HL-60/S4 treated with phorbol 12-myristate 13-acetate at 8.2 ng/mL for 4 days and 3 days (cell line): ENCODE results near the gene EVC2.

Source experiments
- in situ Hi-C: fragments of 300-500 bp; cut with MboI; formaldehyde crosslinking; loops from 2 replicates; pipeline ENCODE4 v1.15.0; 2022; ENCODE audit warnings: low sequenced_read_pairs

EVC2 gene

GRCh38 chr4:5568336-5568735 lies 140.0 kb downstream of the EVC2 start:
- in situ Hi-C loops: no loop called here

- in situ Hi-C loops: no loop called here
Observed at GRCh38 chr4:5566991-5567390, 141.4 kb downstream of the EVC2 start.

GRCh38 chr4:5566526-5566925 lies 141.8 kb downstream of the EVC2 start:
- in situ Hi-C loops: no loop called here

- in situ Hi-C loops: no loop called here
Observed at GRCh38 chr4:5563856-5564255, 144.5 kb downstream of the EVC2 start.

DNA sequence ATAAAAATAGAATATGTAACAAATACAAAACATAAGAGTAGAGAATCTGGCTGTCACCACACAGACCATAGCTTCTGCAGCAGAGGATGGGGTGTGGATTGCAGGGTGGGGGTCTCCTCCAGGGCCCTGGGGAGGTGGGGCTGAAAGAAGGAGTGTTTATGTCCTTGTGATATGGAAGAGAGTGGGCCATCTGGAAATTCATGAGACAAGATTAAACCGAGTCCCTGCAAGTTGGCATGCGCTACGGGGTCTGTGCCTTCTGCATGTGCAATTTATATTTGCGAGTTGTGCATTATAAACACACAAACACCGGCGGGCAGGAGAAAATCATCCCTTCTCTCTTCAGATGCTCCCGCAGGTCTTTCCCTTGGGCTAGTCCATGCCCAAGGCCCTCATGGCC lies 145.9 kb downstream of the EVC2 start:
- in situ Hi-C loops: no loop called here

DNA sequence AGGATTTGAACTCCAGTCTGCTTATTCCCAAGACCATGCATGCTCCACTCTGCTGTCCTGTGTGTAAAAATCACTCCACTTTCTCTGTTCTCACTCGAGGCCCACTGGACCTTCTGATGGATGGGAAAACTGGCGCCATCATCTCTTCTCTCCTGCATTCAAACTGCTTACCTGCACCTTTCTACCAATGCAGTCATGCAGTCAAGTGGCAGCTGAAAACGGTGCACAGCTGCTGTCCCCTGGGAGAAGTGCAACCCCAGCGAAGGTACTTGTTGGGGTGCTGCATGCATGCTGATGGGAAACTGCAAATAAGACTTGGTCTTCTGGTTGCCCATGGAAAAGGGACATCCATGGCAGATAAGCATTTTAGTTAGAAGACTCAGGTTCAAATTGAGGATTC lies 147.1 kb downstream of the EVC2 start:
- in situ Hi-C loops: no loop called here

- in situ Hi-C loops: no loop called here
Observed at GRCh38 chr4:5558502-5558901, 149.9 kb downstream of the EVC2 start.

DNA sequence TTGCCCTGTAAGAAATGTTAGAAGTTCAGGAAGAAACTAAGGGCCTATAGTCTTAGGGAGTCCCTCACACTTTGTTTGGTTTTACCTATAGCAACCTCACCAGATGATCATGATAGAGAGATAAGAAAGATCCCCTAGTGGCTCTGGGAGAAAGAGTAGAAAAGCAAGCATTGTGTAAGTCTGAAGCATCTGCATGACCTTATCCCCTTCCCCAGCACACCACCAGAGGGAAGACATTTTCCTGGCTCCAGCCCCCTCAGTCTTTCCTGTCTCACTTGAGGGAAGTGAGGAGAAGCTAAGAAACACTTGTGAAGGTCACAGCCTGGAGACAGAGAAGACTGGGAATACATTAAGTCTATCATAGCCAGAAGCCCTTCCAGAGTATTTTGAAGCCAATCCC lies 154.0 kb downstream of the EVC2 start:
- in situ Hi-C loops: no loop called here

DNA sequence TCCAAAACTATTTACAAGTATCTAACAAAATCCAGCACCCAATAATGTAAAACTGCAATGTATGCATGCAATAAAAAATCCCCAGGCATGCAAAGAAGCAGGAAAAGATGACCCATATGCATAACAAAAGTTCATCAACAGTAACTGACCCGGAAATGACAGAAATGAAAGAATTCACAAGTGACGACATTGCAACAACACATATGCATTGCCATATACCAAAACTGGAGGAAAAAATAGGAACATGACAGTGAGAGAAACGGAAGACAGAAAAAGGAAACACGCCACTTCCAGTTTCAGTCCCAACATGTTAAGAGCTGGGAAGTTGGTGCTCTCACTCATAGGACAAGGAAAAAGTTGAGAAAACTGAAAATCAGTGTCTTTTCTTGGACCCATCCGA lies 154.6 kb downstream of the EVC2 start:
- in situ Hi-C loops: no loop called here

DNA sequence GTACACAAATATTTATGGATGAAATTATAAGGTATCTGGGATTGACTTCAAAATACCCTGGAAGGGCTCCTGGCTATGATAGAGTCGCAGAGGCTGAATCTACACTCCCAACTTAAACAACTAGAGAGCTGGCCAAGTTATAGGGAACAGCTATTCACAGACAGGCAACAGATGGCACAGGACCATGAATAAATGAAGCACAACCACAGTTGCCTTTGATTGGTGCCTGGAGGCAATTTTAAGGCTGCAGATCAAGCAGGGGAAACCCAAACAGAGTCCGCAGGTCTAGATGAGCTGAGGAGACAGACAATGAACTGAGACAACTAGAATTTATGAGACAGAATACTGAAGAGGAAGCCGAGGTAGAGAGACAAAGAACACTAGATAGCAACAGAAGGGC lies 155.9 kb downstream of the EVC2 start:
- in situ Hi-C loops: no loop called here

DNA sequence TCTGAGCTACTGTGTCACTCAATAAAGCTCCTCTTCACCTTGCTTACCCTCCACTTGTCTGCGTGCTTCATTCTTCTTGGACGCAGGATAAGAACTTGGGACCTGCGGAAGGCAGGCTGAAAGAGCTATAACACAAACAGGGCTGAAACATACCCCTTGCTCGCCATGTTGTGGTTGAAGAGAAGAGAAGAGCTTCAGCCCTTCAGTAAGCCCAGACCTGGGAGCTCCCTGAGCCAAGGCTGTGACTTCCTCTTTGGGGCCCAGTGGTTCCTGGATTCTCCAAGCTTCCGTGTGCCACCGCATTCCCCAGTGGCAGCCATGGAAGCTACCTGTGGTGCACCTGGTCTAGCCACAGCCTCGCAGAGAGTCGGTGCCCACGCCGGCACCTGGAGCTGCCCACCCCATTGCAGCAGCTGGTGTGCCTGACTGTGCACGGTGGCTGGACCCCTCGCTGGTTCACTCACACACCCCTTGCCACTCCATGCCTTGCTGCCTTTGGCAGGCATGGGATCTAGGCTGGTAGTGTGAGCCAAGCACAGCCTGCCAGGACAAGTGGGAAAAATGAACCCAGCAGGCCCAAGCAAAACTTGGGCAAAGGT lies 160.6 kb downstream of the EVC2 start:
- in situ Hi-C loops: no loop called here

DNA sequence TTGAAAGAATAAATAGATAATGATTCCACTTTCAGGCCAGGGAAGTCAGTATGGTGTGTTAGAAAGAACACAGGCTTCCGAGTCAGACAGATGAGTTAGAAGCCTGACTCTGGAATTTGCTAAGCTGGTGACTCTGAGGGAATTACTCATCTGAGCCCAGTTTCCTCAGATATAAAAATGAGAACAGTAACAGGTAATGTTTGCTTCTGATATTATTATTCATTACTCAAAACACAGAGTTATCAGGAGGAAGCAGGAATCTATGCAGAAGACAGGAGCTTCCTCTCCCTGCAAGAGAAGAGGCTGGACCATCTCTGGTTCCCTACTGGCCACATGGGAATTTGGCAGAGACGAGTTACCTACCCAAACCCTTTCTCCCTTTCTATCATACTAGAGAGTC lies 163.1 kb downstream of the EVC2 start:
- in situ Hi-C loops: no loop called here

GRCh38 chr4:5544762-5545161 lies 163.6 kb downstream of the EVC2 start:
- in situ Hi-C loops: no loop called here

- in situ Hi-C loops: no loop called here
Observed at GRCh38 chr4:5543681-5544080, 164.7 kb downstream of the EVC2 start.

DNA sequence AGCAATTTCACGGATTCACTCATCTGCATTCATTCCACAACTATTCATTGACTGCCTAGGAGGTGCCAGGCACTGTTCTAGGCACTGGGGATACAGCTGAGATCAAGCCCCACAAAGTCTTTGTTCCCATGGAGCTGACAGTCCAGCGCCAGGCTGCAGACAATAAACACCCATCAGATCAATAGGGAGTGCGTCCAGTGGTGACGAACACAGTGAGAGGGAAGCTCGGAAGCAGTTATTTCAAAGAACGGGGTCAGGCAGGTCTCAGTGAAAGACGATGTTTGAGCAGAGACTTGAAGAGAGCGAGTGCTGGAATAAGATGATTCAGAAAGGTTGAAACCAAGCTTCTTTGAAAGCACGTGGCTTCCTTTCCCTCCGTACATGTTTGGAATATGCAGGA lies 167.2 kb downstream of the EVC2 start:
- in situ Hi-C loops: no loop called here

DNA sequence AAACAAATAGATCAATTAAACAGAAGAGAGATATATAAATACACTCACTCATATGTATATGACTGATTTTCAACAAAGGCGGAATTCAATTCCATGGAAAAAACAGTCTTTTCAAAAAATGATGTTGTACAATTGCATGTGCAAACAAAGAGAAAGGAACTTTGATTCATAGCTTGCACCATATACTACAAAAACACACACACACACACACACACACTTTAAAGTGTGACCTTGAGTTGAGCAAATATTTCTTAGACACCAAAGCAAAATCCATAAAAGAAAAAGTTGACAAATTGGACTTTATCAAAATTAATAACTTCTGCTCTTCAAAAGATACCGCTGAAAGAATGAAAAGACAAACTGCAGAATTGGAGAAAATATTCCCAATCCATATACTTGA lies 168.8 kb downstream of the EVC2 start:
- in situ Hi-C loops: no loop called here

DNA sequence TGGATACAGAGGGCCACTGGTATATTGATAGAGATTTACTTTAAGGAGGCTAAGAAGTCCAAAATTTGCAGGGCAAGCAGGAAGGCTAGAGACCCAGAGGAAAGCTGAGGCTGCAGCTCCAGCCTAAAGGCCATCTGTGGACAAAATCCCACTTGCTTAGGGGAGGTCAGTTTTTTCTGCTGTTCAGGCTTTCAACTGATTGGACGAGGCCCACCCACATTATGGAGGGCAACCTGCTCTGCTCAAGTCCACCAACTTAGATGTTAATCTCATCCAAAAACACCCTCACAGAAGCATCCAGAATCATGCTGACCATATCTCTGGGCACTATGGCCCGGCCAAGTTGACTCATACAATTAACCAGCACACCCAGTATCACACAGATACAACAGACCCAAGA lies 176.3 kb downstream of the EVC2 start:
- in situ Hi-C loops: no loop called here

- in situ Hi-C loops: no loop called here
Observed at GRCh38 chr4:5528031-5528436, 180.3 kb downstream of the EVC2 start.

DNA sequence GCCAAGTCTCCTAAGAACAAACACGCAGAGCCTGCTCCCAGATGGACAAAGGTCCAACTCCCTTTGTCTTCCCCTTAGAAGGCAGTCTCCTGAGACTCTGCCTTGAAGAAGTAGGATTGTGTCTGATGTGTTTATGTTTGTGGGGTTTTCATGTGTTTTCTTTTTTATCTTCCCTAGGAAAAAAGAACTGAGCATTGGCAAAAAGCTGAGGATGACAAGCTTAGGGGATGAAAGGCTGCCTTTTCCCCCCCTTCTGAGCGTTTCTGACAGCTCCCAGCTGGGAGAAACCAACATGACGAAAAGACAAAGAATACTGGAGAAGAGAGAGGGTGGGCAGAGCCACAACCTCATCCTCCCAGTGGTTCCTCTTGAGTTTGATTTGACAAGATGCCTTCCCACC lies 181.1 kb downstream of the EVC2 start:
- in situ Hi-C loops: no loop called here

DNA sequence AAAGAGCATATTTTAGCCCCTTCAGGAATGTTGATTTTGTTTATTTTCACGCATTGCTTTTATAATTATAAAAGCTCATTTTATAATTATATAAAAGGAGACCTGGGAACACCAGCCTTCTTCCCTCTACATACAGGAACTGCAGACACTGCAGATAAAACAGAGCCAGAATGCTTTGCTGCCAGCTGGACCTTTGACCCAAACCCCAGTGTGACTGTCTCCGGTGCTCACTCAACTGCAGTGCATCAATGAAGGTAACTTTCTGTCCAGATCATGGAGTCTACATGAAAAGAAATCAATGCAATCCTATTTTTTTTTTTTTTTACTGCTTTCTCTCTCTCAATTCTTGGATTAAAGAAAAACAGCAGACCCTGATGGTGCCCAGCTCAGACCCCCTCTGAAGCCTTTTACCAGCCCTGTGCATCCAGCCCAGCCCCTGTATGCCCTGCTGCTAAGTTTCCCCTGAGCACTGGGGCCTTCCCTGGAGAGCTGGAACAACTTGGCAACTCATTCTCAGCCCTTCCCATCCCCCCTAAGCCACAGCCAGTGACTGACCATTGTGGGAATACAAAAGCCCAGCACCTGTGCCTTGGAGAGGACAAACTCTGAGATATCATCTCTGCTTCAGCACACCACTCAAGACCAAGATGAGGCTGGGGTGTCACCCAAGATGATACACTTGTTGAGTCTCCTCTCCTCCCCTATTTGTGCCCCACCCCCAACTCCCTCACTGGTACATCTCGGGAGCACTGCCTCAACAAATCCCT lies 182.1 kb downstream of the EVC2 start:
- in situ Hi-C loops: no loop called here

DNA sequence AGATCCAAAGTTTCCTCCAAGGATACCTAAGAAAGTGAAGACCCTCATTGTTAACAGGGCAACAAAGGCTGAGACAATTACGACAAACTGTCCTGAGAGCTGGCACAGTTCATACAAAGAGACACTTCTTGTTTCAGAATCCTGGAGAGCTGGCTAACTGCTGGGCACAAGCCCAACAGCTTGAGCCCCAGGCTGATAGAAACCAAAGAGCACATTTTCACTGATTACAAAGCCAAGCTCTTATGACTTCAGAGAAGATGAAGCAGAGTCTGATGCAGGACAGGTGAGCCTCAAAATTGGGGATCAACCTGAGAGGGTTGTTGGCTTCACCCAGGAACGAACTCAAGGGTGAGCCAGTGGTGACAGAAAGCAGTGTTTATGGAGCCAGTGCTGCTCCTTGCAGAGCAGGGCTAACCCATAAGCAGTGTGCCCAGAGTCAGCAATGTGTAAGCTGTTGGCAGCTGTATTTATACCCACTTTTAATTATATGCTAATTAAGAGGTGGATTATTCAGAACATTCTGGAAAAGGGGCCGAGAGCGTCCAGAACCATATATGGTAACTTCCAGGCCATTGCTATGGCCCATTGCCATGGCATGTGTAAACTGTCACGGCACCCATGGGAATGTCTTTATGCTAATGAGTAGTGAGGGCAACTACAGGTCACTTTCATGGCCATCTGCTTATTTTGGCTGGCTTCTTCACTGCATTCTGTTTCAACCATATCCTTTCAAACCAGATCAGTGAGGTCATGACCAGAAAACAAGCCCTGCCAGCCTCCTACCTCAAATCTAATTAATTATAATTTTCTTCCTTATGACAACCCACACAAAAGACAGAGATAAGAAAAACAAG lies 183.7 kb downstream of the EVC2 start:
- in situ Hi-C loops: no loop called here

DNA sequence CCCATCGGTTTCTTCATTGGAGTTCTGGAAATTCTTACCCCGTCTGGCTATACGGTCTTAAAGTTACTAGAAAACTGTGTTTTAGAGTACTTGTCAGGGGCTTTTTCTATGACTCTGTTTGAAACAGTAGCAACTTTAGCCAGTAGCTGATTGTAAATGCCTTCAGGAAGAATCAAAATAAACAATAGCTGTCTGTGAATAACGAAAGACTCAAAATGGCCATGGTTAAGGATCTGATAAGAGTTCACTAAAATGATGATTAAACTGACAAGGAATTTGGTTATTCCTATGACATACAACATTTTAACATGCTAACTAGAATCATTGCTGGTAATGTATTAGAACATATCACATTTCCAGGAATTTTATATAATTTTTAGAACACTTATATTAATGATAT lies 191.0 kb downstream of the EVC2 start:
- in situ Hi-C loops: no loop called here
